ENCODE measurements around the gene C14orf119. TPM values are rescaled to one million over a fixed set of nuclear protein-coding genes. Genes with fewer than 3 reads are reported as not detected.

The C14orf119 gene
- total RNA-seq, 1 donor from 2014 or later: 38.6 TPM

GRCh38 chr14:23125933-23126524 is 30.7 kb downstream of the C14orf119 start:
- no peak for DNase-seq (ENCODE audit: low read depth in 2 of 2)

GRCh38 chr14:23126548-23127278 is 31.4 kb downstream of the C14orf119 start:
- DNase-seq (ENCODE audit: low read depth in 2 of 2): no peak

- no peak for DNase-seq (ENCODE audit: low read depth in 2 of 2)
Observed at GRCh38 chr14:23127861-23128260, 32.6 kb downstream of the C14orf119 start.

GRCh38 chr14:23128969-23129758 is 33.9 kb downstream of the C14orf119 start:
- no peak for DNase-seq (ENCODE audit: low read depth in 2 of 2)

- no peak for DNase-seq (ENCODE audit: low read depth in 2 of 2)
Observed at GRCh38 chr14:23129759-23130316, 34.5 kb downstream of the C14orf119 start.

GRCh38 chr14:23130871-23131270 is 35.6 kb downstream of the C14orf119 start:
- DNase-seq (ENCODE audit: low read depth in 2 of 2): no peak

GRCh38 chr14:23131482-23131881 is 36.2 kb downstream of the C14orf119 start:
- DNase-seq (ENCODE audit: low read depth in 2 of 2): no peak

- no peak for DNase-seq (ENCODE audit: low read depth in 2 of 2)
Observed at GRCh38 chr14:23132970-23133369, 37.7 kb downstream of the C14orf119 start.

- DNase-seq (ENCODE audit: low read depth in 2 of 2): no peak
Observed at GRCh38 chr14:23136566-23137133, 41.3 kb downstream of the C14orf119 start.

- DNase-seq (ENCODE audit: low read depth in 2 of 2): no peak
Observed at GRCh38 chr14:23137192-23137812, 42.0 kb downstream of the C14orf119 start.

GRCh38 chr14:23137813-23138535 is 42.7 kb downstream of the C14orf119 start:
- no peak for DNase-seq (ENCODE audit: low read depth in 2 of 2)

GRCh38 chr14:23139874-23140273 is 44.6 kb downstream of the C14orf119 start:
- no peak for DNase-seq (ENCODE audit: low read depth in 2 of 2)

GRCh38 chr14:23140371-23140770 is 45.1 kb downstream of the C14orf119 start:
- DNase-seq (ENCODE audit: low read depth in 2 of 2): no peak

GRCh38 chr14:23141706-23142444 is 46.6 kb downstream of the C14orf119 start:
- DNase-seq (ENCODE audit: low read depth in 2 of 2): no peak

GRCh38 chr14:23142826-23143225 is 47.5 kb downstream of the C14orf119 start:
- no peak for DNase-seq (ENCODE audit: low read depth in 2 of 2)

- DNase-seq (ENCODE audit: low read depth in 2 of 2): no peak
Observed at GRCh38 chr14:23143911-23144310, 48.6 kb downstream of the C14orf119 start.

- DNase-seq (ENCODE audit: low read depth in 2 of 2): no peak
Observed at GRCh38 chr14:23145794-23146350, 50.6 kb downstream of the C14orf119 start.

- DNase-seq (ENCODE audit: low read depth in 2 of 2): no peak
Observed at GRCh38 chr14:23146351-23146910, 51.1 kb downstream of the C14orf119 start.

GRCh38 chr14:23146980-23147379 is 51.7 kb downstream of the C14orf119 start:
- no peak for DNase-seq (ENCODE audit: low read depth in 2 of 2)
